GM21786 (cell line): ENCODE measurements around the gene SLC30A7.
"Not testable (repeated sequence)": the region's sequence is repeated elsewhere in the genome, so short reads cannot be mapped to it uniquely, and the experiment has no call there.

ENCODE experiments used
- ATAC-seq: cut with Tn5 transposase; IDR thresholded peaks from one replicate; pipeline ENCODE4 v1.9.1; 2021; ENCODE audit not compliant: unreplicated experiment

SLC30A7 gene

DNA sequence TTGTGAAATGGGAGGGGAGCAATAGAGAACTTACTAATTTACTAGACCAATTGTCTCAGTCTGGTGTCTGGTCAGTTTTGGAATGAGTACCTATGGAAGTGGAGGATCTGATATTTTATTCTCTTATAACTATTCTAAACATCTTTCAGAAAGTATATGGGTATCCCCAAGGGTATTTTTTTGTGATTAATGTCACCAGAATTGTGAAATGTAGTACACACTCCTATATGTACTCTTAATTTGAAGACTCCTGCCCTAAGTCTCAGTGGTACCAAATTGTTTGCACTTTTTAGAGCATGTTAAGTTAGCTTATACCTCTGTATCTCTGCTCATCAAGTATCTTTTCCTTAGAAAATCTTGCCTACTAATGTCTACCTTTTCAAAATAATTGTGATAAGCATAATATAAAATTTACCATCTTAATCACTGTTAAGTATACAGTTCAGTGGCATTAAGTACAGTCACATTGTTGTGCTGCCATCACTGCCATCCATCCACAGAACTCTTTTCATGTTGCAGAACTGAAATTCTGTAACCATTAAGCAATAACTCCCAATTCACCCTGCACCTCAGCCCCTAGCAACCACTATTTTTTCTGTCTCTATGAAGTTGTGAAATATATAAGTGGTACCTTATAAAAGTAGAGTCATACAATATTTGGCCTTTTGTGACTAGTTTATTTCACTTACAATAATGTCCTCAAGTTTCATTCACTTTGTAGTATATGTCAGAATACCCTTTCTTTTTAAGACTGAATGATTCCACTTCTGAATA lies 40.5 kb downstream of the SLC30A7 start:
- ATAC-seq, result no peak

GRCh38 chr1:100941098-100941527 lies 45.2 kb downstream of the SLC30A7 start:
- no peak for ATAC-seq

DNA sequence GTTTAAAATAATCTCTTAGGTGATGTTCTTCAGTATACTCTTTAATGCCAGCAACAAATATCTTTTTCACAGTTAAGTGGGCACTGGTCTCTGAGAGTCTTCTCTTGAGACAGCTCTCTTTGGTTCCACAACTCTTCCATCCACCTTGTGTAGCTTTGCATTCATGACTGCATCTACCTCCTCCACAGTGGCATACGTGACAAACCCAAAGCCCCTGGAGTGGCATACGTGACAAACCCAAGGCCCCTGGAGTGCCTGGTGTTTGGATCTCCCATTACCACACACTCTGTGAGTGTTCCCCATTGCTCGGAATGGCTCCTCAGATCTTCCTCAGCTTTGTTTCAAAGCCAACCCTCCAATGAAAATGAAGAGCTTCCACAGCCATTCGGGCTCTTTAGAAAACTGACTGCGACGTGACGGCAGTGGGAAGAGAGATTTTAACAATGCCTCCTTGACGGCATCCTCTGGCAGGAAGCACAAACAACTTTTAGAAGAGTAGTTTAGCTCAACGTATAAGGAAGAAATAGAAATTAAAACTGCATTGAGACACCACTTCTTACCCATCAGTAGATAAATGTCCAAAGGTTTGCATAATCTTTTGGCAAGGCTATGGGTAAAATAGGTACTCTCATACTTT lies 45.8 kb downstream of the SLC30A7 start:
- no peak for ATAC-seq

- ATAC-seq, result no peak
These were observed 46.6 kb downstream of the SLC30A7 start for GRCh38 chr1:100942304-100943046.

- no peak for ATAC-seq
These were observed 47.6 kb downstream of the SLC30A7 start for GRCh38 chr1:100943533-100943932.

- ATAC-seq, result not testable (repeated sequence)
These were observed 50.2 kb downstream of the SLC30A7 start for GRCh38 chr1:100946064-100946463.

DNA sequence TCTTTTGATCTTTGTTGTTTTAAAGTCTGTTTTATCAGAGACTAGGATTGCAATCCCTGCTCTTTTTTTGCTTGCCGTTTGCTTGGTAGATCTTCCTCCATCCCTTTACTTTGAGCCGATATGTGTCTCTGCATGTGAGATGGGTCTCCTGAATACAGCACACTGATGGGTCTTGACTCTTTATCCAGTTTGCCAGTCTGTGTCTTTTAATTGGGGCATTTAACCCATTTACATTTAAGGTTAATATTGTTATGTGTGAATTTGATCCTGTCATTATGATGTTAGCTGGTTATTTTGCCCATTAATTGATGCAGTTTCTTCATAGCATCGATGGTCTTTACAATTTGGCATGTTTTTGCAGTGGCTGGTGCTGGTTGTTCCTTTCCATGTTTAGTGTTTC lies 51.9 kb downstream of the SLC30A7 start:
- not testable (repeated sequence) for ATAC-seq

- ATAC-seq, result not testable (repeated sequence)
These were observed 53.0 kb downstream of the SLC30A7 start for GRCh38 chr1:100948721-100949405.

DNA sequence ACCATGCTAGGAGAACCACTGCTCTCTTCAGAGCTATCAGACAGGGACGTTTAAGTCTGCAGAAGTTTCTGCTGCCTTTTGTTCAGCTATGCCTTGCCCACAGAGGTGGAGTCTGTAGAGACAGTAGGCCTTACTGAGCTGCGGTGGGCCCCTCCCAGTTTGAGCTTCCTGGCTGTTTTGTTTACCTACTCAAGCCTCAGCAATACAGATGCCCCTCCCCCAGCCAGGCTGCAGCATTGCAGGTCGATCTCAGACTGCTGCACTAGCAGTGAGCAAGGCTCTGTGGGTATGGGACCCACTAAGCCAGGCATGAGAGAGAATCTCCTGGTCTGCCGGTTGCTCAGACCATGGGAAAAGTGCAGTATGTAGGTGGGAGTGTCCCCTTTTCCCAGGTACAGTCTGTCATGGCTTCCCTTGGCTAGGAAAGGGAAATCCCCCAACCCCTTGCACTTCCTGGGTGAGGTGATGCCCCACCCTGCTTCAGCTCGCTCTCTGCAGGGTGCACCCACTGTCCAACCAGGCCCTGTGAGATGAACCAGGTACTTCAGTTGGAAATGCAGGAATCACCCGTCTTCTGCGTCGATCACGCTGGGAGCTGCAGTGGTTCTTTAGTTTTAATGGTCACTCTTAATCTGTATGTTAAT lies 53.7 kb downstream of the SLC30A7 start:
- peak; percentile 76 for ATAC-seq

GRCh38 chr1:100950337-100950736 lies 54.4 kb downstream of the SLC30A7 start:
- no peak for ATAC-seq

- ATAC-seq, result no peak
These were observed 54.9 kb downstream of the SLC30A7 start for GRCh38 chr1:100950781-100951180.

- ATAC-seq, result no peak
These were observed 56.3 kb downstream of the SLC30A7 start for GRCh38 chr1:100952104-100952745.

DNA sequence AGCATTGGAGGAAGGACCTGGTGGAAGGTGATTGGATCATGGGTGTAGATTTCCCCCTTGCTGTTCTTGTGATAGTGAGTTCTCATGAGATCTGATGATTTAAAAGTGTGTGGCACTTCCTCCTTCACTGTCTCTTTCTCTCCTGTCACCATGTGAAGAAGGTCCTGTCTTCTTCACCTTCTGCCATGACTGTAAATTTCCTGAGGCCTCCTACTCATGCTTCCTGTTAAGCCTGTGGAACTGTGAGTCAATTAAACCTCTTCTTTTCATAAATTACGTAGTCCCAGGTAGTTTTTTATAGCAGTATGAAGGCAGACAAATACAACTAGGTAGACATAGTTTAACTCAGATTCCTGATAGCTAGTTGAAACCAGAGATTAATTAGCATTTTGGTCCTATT lies 57.1 kb downstream of the SLC30A7 start:
- not testable (repeated sequence) for ATAC-seq

DNA sequence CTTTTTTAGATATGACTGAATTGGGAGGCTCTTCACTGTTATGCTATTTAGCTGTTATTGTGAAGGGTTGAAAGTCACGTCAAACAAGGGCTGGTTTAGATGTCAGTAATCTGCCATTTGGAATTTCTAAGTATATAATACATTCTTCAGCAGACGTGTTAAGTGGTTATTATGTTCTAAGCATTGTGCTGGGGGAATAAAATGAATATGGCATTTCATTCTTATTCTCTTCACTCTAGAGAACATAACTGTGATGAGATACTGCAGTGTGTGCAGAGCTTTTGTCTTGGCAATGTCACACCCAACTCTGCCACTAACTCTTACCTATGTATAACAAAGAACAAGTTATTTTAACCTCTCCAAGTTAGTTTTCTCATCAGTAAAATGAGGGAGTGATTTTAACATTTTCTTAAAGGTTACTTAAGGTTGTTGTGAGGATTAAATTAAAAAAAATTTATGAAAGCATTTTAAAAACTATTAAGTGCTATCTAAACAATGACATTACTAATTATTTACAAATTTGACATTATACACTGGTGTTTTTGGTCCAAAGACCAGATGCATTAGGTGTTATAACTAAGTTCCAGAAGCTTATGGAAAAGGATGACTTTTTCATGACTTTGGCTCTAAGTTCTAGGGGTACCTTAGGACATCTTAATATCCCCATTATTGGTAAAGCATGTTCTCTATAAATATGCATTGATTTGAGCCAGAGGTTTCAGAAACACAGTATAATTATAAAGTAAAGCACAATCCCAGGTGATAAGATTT lies 58.3 kb downstream of the SLC30A7 start:
- no peak for ATAC-seq

DNA sequence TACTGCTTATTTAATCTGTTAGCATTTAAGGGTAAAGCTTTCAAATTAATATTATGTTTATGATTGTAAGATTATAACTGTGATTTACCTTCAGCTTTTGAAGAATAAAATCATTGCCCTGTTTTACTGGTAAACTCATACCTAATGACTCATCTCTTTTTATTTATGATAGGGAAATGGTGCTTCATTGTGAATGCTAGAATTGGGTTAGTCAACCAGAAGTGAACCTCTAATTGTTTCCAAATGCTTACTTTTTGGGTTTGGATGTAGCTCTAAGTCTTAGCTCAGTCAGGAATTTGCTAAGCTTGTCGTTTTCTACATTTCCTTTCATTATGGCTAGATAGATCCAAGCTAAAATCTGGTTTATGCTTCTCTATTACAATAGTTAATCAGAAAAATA lies 59.4 kb downstream of the SLC30A7 start:
- ATAC-seq, result no peak

- no peak for ATAC-seq
These were observed 63.7 kb downstream of the SLC30A7 start for GRCh38 chr1:100959502-100960060.

DNA sequence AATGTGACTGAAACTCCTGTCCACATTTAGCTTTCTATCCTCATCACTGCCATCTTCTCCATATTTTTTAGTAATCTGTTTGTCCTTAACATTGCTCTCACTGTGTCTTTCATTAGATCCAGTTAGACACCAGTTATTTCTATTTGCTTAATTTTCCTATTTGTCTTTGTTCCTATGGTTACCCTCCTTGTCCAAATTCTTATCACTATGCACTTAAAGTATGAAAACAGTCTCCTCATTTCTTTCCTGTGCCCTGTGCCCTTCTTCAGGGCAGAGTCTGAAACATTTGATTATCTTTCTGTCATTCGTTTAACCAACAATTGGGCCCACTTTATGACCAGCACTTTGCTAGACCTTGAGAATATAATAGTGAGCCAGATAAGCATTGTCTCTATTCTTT lies 64.2 kb downstream of the SLC30A7 start:
- ATAC-seq, result no peak

GRCh38 chr1:100968621-100969020 lies 72.7 kb downstream of the SLC30A7 start:
- no peak for ATAC-seq

DNA sequence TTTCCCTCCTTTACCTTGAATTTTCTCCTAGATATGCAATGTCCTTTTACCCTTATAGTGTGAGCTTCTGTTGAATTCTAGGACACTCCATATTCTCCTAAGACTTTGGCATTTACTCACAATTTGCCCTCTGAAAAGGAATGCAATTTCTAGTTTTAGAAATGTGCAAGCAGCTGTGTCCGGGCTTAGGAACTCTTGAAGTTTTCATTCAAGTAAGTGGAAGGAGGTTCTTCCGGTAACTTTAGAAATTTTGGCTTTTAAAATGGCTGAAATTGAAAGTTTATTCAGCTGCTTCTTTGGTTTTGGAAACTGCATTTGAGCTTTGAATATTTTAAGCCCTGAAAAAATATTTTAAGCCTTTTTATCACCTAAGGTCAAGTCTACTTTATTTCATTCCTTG lies 73.4 kb downstream of the SLC30A7 start:
- no peak for ATAC-seq
